Parathyroid adenoma (tissue), 2 donors: Measurements from ENCODE around the gene FBN2.

Experiments used
- H2AFZ ChIP-seq: fragments of 300-600 bp; sonication (generic); one replicate; pipeline ENCODE4 v1.7.0; 2017; ENCODE audit warnings: antibody characterized with exemption, mild to moderate bottlenecking
- H3K27ac ChIP-seq: fragments of 300-600 bp; sonication (generic); one replicate; pipeline ENCODE4 v1.7.0; 2017
- H3K27me3 ChIP-seq: fragments of 300-600 bp; sonication (generic); one replicate; pipeline ENCODE4 v1.7.0; 2017; ENCODE audit warnings: low read length; ENCODE audit not compliant: control insufficient read depth, insufficient read depth
- H3K36me3 ChIP-seq: fragments of 300-600 bp; sonication (generic); one replicate; pipeline ENCODE4 v1.7.0; 2017; ENCODE audit warnings: low read length; ENCODE audit not compliant: control insufficient read depth, insufficient read depth
- H3K4me1 ChIP-seq: fragments of 300-600 bp; sonication (generic); one replicate; pipeline ENCODE4 v1.7.0; 2017; ENCODE audit warnings: control low read depth
- H3K4me2 ChIP-seq: fragments of 300-600 bp; sonication (generic); one replicate; pipeline ENCODE4 v1.7.0; 2017; ENCODE audit warnings: low read length
- H3K4me3 ChIP-seq: fragments of 300-600 bp; sonication (generic); one replicate; pipeline ENCODE4 v1.7.0; 2017; ENCODE audit warnings: low read depth, low read length
- H3K79me2 ChIP-seq: fragments of 300-600 bp; sonication (generic); one replicate; pipeline ENCODE4 v1.7.0; 2017; ENCODE audit warnings: control low read depth
- H3K9ac ChIP-seq: fragments of 300-600 bp; sonication (generic); one replicate; pipeline ENCODE4 v1.7.0; 2017; ENCODE audit warnings: mild to moderate bottlenecking
- H3K9me3 ChIP-seq: fragments of 300-600 bp; sonication (generic); one replicate; pipeline ENCODE4 v1.7.0; 2017; ENCODE audit warnings: low read length; ENCODE audit not compliant: control insufficient read depth
- CTCF ChIP-seq: fragments of 300-600 bp; sonication (generic); IDR thresholded peaks from one replicate; pipeline ENCODE4 v1.7.0; 2017; ENCODE audit warnings: antibody characterized with exemption, mild to moderate bottlenecking
- donor health status: primary hyperparathyroidism.

The FBN2 gene

GRCh38 chr5:128315671-128316070 lies 222.4 kb downstream of the FBN2 start:
- Histone ChIP-seq H3K36me3 (no peaks in the 10 kb centered on the region), H2AFZ (no peak overlapping the region), H3K4me3 (no peak overlapping the region), H3K4me2 (no peak overlapping the region), H3K27ac (no peak overlapping the region), H3K27me3 (no peaks in the 10 kb centered on the region), H3K4me1 (no peaks in the 10 kb centered on the region), H3K79me2 (no peaks in the 10 kb centered on the region), H3K9ac (no peak overlapping the region), H3K9me3 (no peaks in the 10 kb centered on the region)
- TF ChIP-seq CTCF: no peak

- H3K9ac ChIP-seq: no peak overlapping the region
- H3K4me3 ChIP-seq: no peak overlapping the region
- H3K27ac ChIP-seq: no peak overlapping the region
- H3K4me1 ChIP-seq: no peaks in the 10 kb centered on the region
- H3K27me3 ChIP-seq: no peaks in the 10 kb centered on the region
- H3K36me3 ChIP-seq: no peaks in the 10 kb centered on the region
- no peak overlapping the region for H2AFZ ChIP-seq
- H3K4me2 ChIP-seq: no peak overlapping the region
- TF ChIP-seq CTCF: no peak
- no peaks in the 10 kb centered on the region for H3K79me2 ChIP-seq
- no peaks in the 10 kb centered on the region for H3K9me3 ChIP-seq
These were observed 232.7 kb downstream of the FBN2 start for GRCh38 chr5:128305341-128305740.

GRCh38 chr5:128304791-128305190 lies 233.3 kb downstream of the FBN2 start:
- H3K4me3 ChIP-seq: no peak overlapping the region
- H3K4me1 ChIP-seq: no peaks in the 10 kb centered on the region
- H3K79me2 ChIP-seq: no peaks in the 10 kb centered on the region
- H3K27ac ChIP-seq: no peak overlapping the region
- no peaks in the 10 kb centered on the region for H3K27me3 ChIP-seq
- H3K36me3 ChIP-seq: no peaks in the 10 kb centered on the region
- no peaks in the 10 kb centered on the region for H3K9me3 ChIP-seq
- H2AFZ ChIP-seq: no peak overlapping the region
- no peak overlapping the region for H3K9ac ChIP-seq
- TF ChIP-seq CTCF: no peak
- no peak overlapping the region for H3K4me2 ChIP-seq

- Histone ChIP-seq H3K36me3 (no peaks in the 10 kb centered on the region), H3K79me2 (no peaks in the 10 kb centered on the region), H3K4me2 (no peak overlapping the region), H3K4me3 (no peak overlapping the region), H3K9me3 (no peaks in the 10 kb centered on the region), H3K27ac (no peak overlapping the region), H3K27me3 (no peaks in the 10 kb centered on the region), H3K9ac (no peak overlapping the region), H2AFZ (no peak overlapping the region), H3K4me1 (no peaks in the 10 kb centered on the region)
- no peak for TF ChIP-seq CTCF
These were observed 234.0 kb downstream of the FBN2 start for GRCh38 chr5:128304088-128304487.

GRCh38 chr5:128303593-128303992 lies 234.5 kb downstream of the FBN2 start:
- no peaks in the 10 kb centered on the region for H3K9me3 ChIP-seq
- H3K27me3 ChIP-seq: no peaks in the 10 kb centered on the region
- H3K9ac ChIP-seq: no peak overlapping the region
- TF ChIP-seq CTCF: no peak
- H3K36me3 ChIP-seq: no peaks in the 10 kb centered on the region
- no peak overlapping the region for H3K4me3 ChIP-seq
- H3K27ac ChIP-seq: no peak overlapping the region
- no peak overlapping the region for H3K4me2 ChIP-seq
- no peaks in the 10 kb centered on the region for H3K4me1 ChIP-seq
- no peaks in the 10 kb centered on the region for H3K79me2 ChIP-seq
- no peak overlapping the region for H2AFZ ChIP-seq
